Measurements from ENCODE around the gene BMP8B.

BMP8B gene

DNA sequence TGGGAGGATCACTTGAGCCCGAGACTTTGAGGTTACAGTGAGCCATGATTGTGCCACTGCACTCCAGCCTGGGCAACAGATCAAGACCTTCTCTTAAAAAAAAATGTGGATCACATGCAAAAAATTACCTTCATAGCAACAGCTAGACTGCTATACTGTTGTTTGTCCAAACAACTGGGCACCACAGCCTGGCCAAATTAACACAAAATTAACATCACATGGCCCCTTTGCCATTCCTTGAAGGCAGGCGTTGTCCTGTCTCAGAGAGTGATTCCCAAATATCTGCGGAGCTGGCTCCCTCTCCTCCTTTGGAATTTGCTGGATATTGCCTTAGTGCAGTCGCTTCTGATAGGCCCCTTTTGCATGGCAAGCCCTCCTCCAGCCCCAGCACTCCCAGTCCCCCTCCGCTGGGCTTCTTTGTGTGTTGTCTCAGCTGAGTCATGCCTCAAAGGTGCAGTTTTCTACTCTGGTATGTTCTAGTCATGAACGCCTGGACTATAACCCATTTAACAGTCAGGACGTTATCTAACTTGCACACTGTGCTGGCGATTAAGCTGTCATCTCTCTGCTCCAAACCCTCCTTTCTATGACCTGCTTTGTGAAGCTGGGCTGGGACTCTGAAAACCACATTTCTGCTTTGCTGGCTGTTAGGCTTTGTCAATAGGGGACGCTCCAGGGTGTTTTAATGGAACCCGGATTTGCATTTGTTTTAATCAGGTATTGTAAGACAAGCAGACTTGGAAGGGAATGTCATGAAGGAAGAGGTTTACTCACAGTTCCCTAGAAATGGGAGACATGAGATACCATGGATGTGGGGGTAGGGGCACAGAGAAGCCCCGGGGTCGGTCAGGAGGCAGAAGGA, 77.3 kb downstream of the BMP8B start:
- no peak for DNase-seq (ENCODE audit: low spot score)
- no peak for ATAC-seq (ENCODE audit: low read depth)
- Histone ChIP-seq H3K27me3 (ENCODE audit: insufficient read depth, poor library complexity, severe bottlenecking) (peaks cover 11% of the 10 kb centered on the region), H3K27ac (ENCODE audit: poor library complexity, severe bottlenecking) (no peak overlapping the region), H3K9me3 (ENCODE audit: severe bottlenecking) (no peaks in the 10 kb centered on the region), H3K4me1 (ENCODE audit: insufficient read depth, poor library complexity, severe bottlenecking) (no peaks in the 10 kb centered on the region), H3K36me3 (ENCODE audit: low read depth) (no peaks in the 10 kb centered on the region), H3K4me3 (ENCODE audit: severe bottlenecking) (no peak overlapping the region)
- TF ChIP-seq, protein P1, sequence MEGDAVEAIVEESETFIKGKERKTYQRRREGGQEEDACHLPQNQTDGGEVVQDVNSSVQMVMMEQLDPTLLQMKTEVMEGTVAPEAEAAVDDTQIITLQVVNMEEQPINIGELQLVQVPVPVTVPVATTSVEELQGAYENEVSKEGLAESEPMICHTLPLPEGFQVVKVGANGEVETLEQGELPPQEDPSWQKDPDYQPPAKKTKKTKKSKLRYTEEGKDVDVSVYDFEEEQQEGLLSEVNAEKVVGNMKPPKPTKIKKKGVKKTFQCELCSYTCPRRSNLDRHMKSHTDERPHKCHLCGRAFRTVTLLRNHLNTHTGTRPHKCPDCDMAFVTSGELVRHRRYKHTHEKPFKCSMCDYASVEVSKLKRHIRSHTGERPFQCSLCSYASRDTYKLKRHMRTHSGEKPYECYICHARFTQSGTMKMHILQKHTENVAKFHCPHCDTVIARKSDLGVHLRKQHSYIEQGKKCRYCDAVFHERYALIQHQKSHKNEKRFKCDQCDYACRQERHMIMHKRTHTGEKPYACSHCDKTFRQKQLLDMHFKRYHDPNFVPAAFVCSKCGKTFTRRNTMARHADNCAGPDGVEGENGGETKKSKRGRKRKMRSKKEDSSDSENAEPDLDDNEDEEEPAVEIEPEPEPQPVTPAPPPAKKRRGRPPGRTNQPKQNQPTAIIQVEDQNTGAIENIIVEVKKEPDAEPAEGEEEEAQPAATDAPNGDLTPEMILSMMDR (IDR thresholded peaks at IDR 0.05; ENCODE audit: poor library complexity, severe bottlenecking), result no peak

DNA sequence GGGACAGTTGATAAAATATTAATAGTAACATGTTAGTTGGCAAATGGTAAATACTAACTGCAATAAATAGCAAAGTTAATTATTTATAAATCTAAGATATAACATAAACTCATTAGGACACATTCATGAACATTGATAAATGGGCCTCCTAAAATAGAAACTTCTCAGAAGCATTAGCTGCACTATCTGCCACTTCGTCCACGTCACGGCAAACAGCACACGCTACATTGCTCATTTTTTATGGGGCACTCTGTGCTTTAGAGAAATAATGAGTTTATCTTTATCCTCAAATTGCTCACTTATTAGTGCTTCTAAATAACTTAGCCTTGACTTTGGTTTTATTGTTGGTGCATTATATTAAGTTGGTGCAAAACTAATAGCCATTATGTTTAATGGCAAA, 81.2 kb downstream of the BMP8B start:
- Histone ChIP-seq H3K4me1 (ENCODE audit: insufficient read depth, poor library complexity, severe bottlenecking) (no peaks in the 10 kb centered on the region), H3K27me3 (ENCODE audit: insufficient read depth, poor library complexity, severe bottlenecking) (no peaks in the 10 kb centered on the region), H3K27ac (ENCODE audit: poor library complexity, severe bottlenecking) (no peak overlapping the region), H3K36me3 (ENCODE audit: low read depth) (no peaks in the 10 kb centered on the region), H3K4me3 (ENCODE audit: severe bottlenecking) (no peak overlapping the region), H3K9me3 (ENCODE audit: severe bottlenecking) (no peaks in the 10 kb centered on the region)
- ATAC-seq (ENCODE audit: low read depth) (no peak), DNase-seq (ENCODE audit: low spot score) (no peak)
- TF ChIP-seq, protein P1 (IDR thresholded peaks at IDR 0.05; ENCODE audit: poor library complexity, severe bottlenecking), result no peak
